GM23338 (cell line): Measurements from ENCODE around the gene AHCY. TPM values are rescaled to one million over a fixed set of nuclear protein-coding genes. Genes with fewer than 3 reads are reported as not detected.

Experiments used
- ATAC-seq: fragments of 200-7000 bp; cut with Tn5 transposase; 3 replicates; pipeline ENCODE4 v1.9.1; 2020
- DNase-seq: peaks from one replicate; pipeline ENCODE4 v3.0.0-alpha.2; 2015; ENCODE audit warnings: low spot score
- H2AFZ ChIP-seq: fragments of 200-600 bp; sonication (generic); 2 replicates; pipeline ENCODE4 v1.8.0; 2016; ENCODE audit warnings: antibody characterized with exemption, mild to moderate bottlenecking, moderate library complexity
- H3F3A ChIP-seq: fragments of 200-600 bp; sonication (generic); replicated peaks from 2 replicates; pipeline ENCODE4 v1.8.0; 2017; ENCODE audit warnings: antibody characterized with exemption, mixed run types, low read depth
- H3K27ac ChIP-seq: fragments of 200-600 bp; sonication (generic); 2 replicates; pipeline ENCODE4 v1.6.1; 2016; ENCODE audit warnings: low read depth
- H3K27me3 ChIP-seq: fragments of 200-600 bp; sonication (generic); 2 replicates; pipeline ENCODE4 v1.8.0; 2016; ENCODE audit warnings: mild to moderate bottlenecking, mixed run types, moderate library complexity; ENCODE audit not compliant: insufficient read depth
- H3K36me3 ChIP-seq: fragments of 200-600 bp; sonication (generic); 2 replicates; pipeline ENCODE4 v1.8.0; 2016; ENCODE audit warnings: mild to moderate bottlenecking; ENCODE audit not compliant: insufficient read depth
- H3K4me1 ChIP-seq: fragments of 200-600 bp; sonication (generic); 2 replicates; pipeline ENCODE4 v1.8.0; 2016; ENCODE audit warnings: mild to moderate bottlenecking, moderate library complexity; ENCODE audit not compliant: insufficient read depth
- H3K4me2 ChIP-seq: fragments of 200-600 bp; sonication (generic); 2 replicates; pipeline ENCODE4 v1.7.1; 2017; ENCODE audit warnings: mixed run types
- H3K4me3 ChIP-seq: fragments of 200-600 bp; sonication (generic); 2 replicates; pipeline ENCODE4 v1.6.1; 2016; ENCODE audit warnings: mixed run types
- H3K79me2 ChIP-seq: fragments of 200-600 bp; sonication (generic); replicated peaks from 2 replicates; pipeline ENCODE4 v1.8.0; 2017; ENCODE audit warnings: mild to moderate bottlenecking; ENCODE audit not compliant: insufficient read depth
- H3K9me2 ChIP-seq: fragments of 200-600 bp; sonication (generic); 2 replicates; pipeline ENCODE4 v1.8.0; 2017; ENCODE audit not compliant: insufficient read depth
- H4K20me1 ChIP-seq: fragments of 200-600 bp; sonication (generic); replicated peaks from 2 replicates; pipeline ENCODE4 v1.8.0; 2017; ENCODE audit warnings: mild to moderate bottlenecking; ENCODE audit not compliant: insufficient read depth
- H3K27ac Mint-ChIP-seq: 2 replicates; pipeline ENCODE4 v1.8.0; 2020; ENCODE audit warnings: inconsistent platforms, mild to moderate bottlenecking, moderate library complexity, mixed read lengths
- H3K27me3 Mint-ChIP-seq: 3 replicates; pipeline ENCODE4 v1.8.0; 2022; ENCODE audit warnings: low read depth, mild to moderate bottlenecking, moderate library complexity, mixed read lengths, inconsistent platforms; ENCODE audit not compliant: insufficient read depth, poor library complexity
- H3K36me3 Mint-ChIP-seq: 3 replicates; pipeline ENCODE4 v1.8.0; 2021; ENCODE audit warnings: low read depth, mild to moderate bottlenecking, inconsistent platforms, moderate library complexity, mixed read lengths
- H3K4me1 Mint-ChIP-seq: 3 replicates; pipeline ENCODE4 v1.8.0; 2020; ENCODE audit warnings: mild to moderate bottlenecking, inconsistent platforms, mixed read lengths
- H3K4me3 Mint-ChIP-seq: 3 replicates; pipeline ENCODE4 v1.8.0; 2021; ENCODE audit warnings: moderate library complexity, mild to moderate bottlenecking, inconsistent platforms, mixed read lengths
- H3K9me3 Mint-ChIP-seq: 3 replicates; pipeline ENCODE4 v1.8.0; 2020; ENCODE audit warnings: moderate library complexity, mild to moderate bottlenecking, inconsistent platforms, mixed read lengths
- CREB1 ChIP-seq: fragments of 250-450 bp; sonication (Bioruptor Pico); IDR thresholded peaks from 2 replicates; pipeline ENCODE4 v1.5.0; 2020; ENCODE audit warnings: low read depth, mild to moderate bottlenecking, moderate library complexity
- ETS1 ChIP-seq: IDR thresholded peaks from 2 replicates; pipeline ENCODE4 v1.6.1; 2016; ENCODE audit warnings: antibody characterized with exemption
- EZH2 ChIP-seq: fragments of 200-600 bp; sonication (generic); IDR thresholded peaks from one replicate; pipeline ENCODE4 v1.8.0; 2017; ENCODE audit warnings: antibody characterized with exemption, mild to moderate bottlenecking, low read depth; ENCODE audit not compliant: unreplicated experiment
- EZH2phosphoT487 ChIP-seq: fragments of 200-600 bp; sonication (generic); IDR thresholded peaks from one replicate; pipeline ENCODE4 v1.8.1; 2018; ENCODE audit warnings: antibody characterized with exemption; ENCODE audit not compliant: unreplicated experiment
- JUNB ChIP-seq: IDR thresholded peaks from one replicate; pipeline ENCODE4 v1.6.1; 2016; ENCODE audit warnings: antibody characterized with exemption; ENCODE audit not compliant: unreplicated experiment
- POLR2AphosphoS5 ChIP-seq: IDR thresholded peaks from 2 replicates; pipeline ENCODE4 v1.6.1; 2016; ENCODE audit warnings: antibody characterized with exemption, low read depth
- STAT1 ChIP-seq: IDR thresholded peaks from one replicate; pipeline ENCODE4 v1.6.1; 2016; ENCODE audit warnings: antibody characterized with exemption; ENCODE audit not compliant: unreplicated experiment
- ZNF114 ChIP-seq: fragments of 250-450 bp; sonication (Bioruptor Pico); IDR thresholded peaks from 2 replicates; pipeline ENCODE4 v1.5.0; 2020; ENCODE audit warnings: mild to moderate bottlenecking, moderate library complexity
- ZNF462 ChIP-seq: fragments of 250-450 bp; sonication (Bioruptor Pico); IDR thresholded peaks from 2 replicates; pipeline ENCODE4 v1.5.0; 2020; ENCODE audit warnings: mild to moderate bottlenecking, moderate library complexity
- polyA plus RNA-seq: library from polyadenylated mRNA; unstranded; fragments of >200 nt; fragmentation: Nextera tagmentation; extraction: Ambion mirVana; gene quantifications from 2 replicates; pipeline ENCODE4 v1.2.1, GENCODE V29; 2016
- total RNA-seq: library from RNA; depleted of rRNA; stranded (reverse); fragments of >200 nt; shearing (Covaris generic); gene quantifications from 2 replicates; pipeline ENCODE4 v1.2.3, GENCODE V29; 2014

The AHCY gene
- total and polyA plus RNA-seq, 2 experiments from 2014 or later: 138 to 423 TPM

GRCh38 chr20:34333786-34334185 is 30.6 kb upstream of the AHCY start (continued):
- no peak for TF ChIP-seq ZNF462 (CRISPR knock-in tag)
- no peak for TF ChIP-seq ZNF114 (CRISPR knock-in tag)
- TF ChIP-seq EZH2phosphoT487: no peak
- TF ChIP-seq STAT1: no peak
- TF ChIP-seq POLR2AphosphoS5: no peak
- no peak for TF ChIP-seq ETS1
- no peak for TF ChIP-seq EZH2
- no peak for TF ChIP-seq JUNB

GRCh38 chr20:34332262-34332920 is 29.2 kb upstream of the AHCY start:
- Mint-ChIP-seq H3K4me3 (no peak overlapping the region), H3K27ac (no peak overlapping the region), H3K9me3 (peaks cover 5% of the 10 kb centered on the region; the same call in 2 of the 3 replicates), H3K4me1 (no peaks in the 10 kb centered on the region), H3K27me3 (peaks cover 2% of the 10 kb centered on the region), H3K36me3 (no peaks in the 10 kb centered on the region; the same call in 1 of the 3 replicates)
- Histone ChIP-seq H2AFZ (no peak overlapping the region), H3K4me1 (no peaks in the 10 kb centered on the region), H3K4me2 (no peak overlapping the region), H3K36me3 (no peaks in the 10 kb centered on the region), H3K9me2 (no peaks in the 10 kb centered on the region), H3K27ac (no peak overlapping the region), H3F3A (no peaks in the 10 kb centered on the region), H3K4me3 (no peak overlapping the region), H3K27me3 (no peaks in the 10 kb centered on the region), H4K20me1 (no peaks in the 10 kb centered on the region), H3K79me2 (no peaks in the 10 kb centered on the region)
- DNase-seq (no peak), ATAC-seq (no peak; the same call in 2 of the 3 replicates)
- TF ChIP-seq CREB1 (CRISPR knock-in tag): no peak
- TF ChIP-seq POLR2AphosphoS5: no peak
- TF ChIP-seq EZH2: no peak
